ENCODE measurements around the gene DLG2.

Gene DLG2

DNA sequence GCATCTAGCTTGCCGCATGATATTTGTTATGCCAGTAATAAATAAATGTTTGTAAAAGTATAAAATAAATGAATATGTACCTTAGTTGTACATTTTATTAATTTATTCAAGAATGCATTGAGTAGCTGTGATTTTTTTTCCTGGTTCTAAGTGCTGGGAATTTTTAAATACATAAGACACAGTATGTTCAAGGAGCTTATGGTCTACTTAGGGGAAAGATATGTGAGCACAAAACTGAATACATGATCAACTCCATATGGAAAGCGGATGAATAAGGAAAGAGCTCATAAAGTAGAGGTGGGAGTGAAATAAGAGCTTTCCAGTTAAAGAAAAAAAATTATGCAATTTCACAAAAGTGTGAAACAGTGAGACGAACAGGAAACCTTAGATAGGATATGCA is 1396.7 kb downstream of the DLG2 start:
- no peak for TF ChIP-seq CTCF (IDR thresholded peaks at IDR 0.05; ENCODE audit: insufficient read depth, low read depth, low read length, missing control alignments)
- no peak overlapping the region for H3K4me3 ChIP-seq (ENCODE audit: low read length)
- DNase-seq (ENCODE audit: low read depth) = no peak

GRCh38 chr11:84227970-84228665 is 1399.0 kb downstream of the DLG2 start:
- DNase-seq (ENCODE audit: low read depth) = peak; percentile 1
- no peak overlapping the region for H3K4me3 ChIP-seq (ENCODE audit: low read length)

DNA sequence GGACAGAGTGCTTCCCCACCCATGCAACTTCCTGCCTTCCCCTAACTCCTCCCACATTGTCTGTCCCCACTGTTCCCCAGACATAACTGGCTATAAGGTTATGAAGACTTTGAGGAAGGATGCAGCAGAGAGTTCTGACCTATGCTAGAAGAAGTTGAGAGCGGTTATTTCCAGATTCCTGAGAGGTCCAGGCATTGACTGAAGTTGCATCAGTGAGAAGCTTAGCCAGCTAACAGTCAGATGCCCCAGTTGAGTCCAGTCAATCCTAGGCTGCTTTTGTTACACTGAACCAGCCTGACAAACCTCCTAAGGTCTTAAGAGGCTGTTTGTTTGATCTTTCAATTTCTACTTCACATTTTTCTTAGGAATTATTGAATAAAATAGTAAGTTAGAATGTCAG is 1403.1 kb downstream of the DLG2 start:
- no peak for DNase-seq (ENCODE audit: low read depth)
- TF ChIP-seq CTCF (IDR thresholded peaks at IDR 0.05; ENCODE audit: insufficient read depth, low read depth, low read length, missing control alignments) = no peak
- H3K4me3 ChIP-seq (ENCODE audit: low read length) = no peak overlapping the region

More at GRCh38 chr11:84227970-84228665, 1399.0 kb downstream of the DLG2 start:
- no peak for TF ChIP-seq CTCF (IDR thresholded peaks at IDR 0.05; ENCODE audit: insufficient read depth, low read depth, low read length, missing control alignments)

GRCh38 chr11:84218318-84218717 is 1408.8 kb downstream of the DLG2 start:
- no peak for DNase-seq (ENCODE audit: low read depth)
- no peak for TF ChIP-seq CTCF (IDR thresholded peaks at IDR 0.05; ENCODE audit: insufficient read depth, low read depth, low read length, missing control alignments)
- no peak overlapping the region for H3K4me3 ChIP-seq (ENCODE audit: low read length)

GRCh38 chr11:84215672-84216071 is 1411.5 kb downstream of the DLG2 start:
- no peak overlapping the region for H3K4me3 ChIP-seq (ENCODE audit: low read length)
- TF ChIP-seq CTCF (IDR thresholded peaks at IDR 0.05; ENCODE audit: insufficient read depth, low read depth, low read length, missing control alignments) = no peak
- no peak for DNase-seq (ENCODE audit: low read depth)

GRCh38 chr11:84214557-84214956 is 1412.6 kb downstream of the DLG2 start:
- no peak overlapping the region for H3K4me3 ChIP-seq (ENCODE audit: low read length)
- DNase-seq (ENCODE audit: low read depth) = no peak
- TF ChIP-seq CTCF (IDR thresholded peaks at IDR 0.05; ENCODE audit: insufficient read depth, low read depth, low read length, missing control alignments) = no peak

All from epithelial cell of esophagus (primary cell).